DND-41 (cell line): ENCODE measurements around the gene MITF.

Experiments used
- CTCF ChIP-seq: IDR thresholded peaks from 2 replicates; pipeline ENCODE4 v1.5.1; 2012; ENCODE audit warnings: borderline replicate concordance, low read length, moderate library complexity, mild to moderate bottlenecking; ENCODE audit not compliant: poor library complexity, severe bottlenecking; ENCODE audit errors: extremely low read depth
- EZH2 ChIP-seq: IDR thresholded peaks from 3 replicates; pipeline ENCODE4 v1.6.1; 2012; ENCODE audit warnings: borderline replicate concordance, low read depth, mild to moderate bottlenecking, moderate library complexity, low read length, inconsistent platforms; ENCODE audit not compliant: severe bottlenecking

GRCh38 chr3:69963643-69964042 lies 224.4 kb downstream of the MITF start:
- TF ChIP-seq CTCF (no peak), EZH2 (no peak)
